HepG2 (cell line): ENCODE data around the gene WDR82. TPM values are rescaled to one million over a fixed set of nuclear protein-coding genes. Genes with fewer than 3 reads are reported as not detected.

Experiments used
- HDAC6 ChIP-seq: fragments of 200-600 bp; sonication (generic); IDR thresholded peaks from 2 replicates; pipeline ENCODE4 v1.7.0; 2017; ENCODE audit warnings: mild to moderate bottlenecking, antibody characterized with exemption, low read length, low read depth
- ISX ChIP-seq: sonication (generic); formaldehyde crosslinking; conservative IDR thresholded peaks from 2 replicates; pipeline ENCODE4 v1.5.0; 2020; ENCODE audit warnings: missing genetic modification reagents
- RXRA ChIP-seq: sonication (generic); formaldehyde crosslinking; IDR thresholded peaks from 2 replicates; pipeline ENCODE4 v1.5.1; 2020; ENCODE audit warnings: missing genetic modification reagents
- SETDB1 ChIP-seq: sonication (generic); formaldehyde crosslinking; IDR thresholded peaks from 2 replicates; pipeline ENCODE4 v1.5.1; 2020; ENCODE audit warnings: missing genetic modification reagents, mild to moderate bottlenecking, borderline replicate concordance
- SNAI1 ChIP-seq: sonication (generic); formaldehyde crosslinking; IDR thresholded peaks from 2 replicates; pipeline ENCODE4 v1.5.0; 2020; ENCODE audit warnings: mild to moderate bottlenecking, missing genetic modification reagents, borderline replicate concordance
- TFAP4 ChIP-seq: sonication (generic); IDR thresholded peaks from 2 replicates; pipeline ENCODE4 v1.6.1; 2016; ENCODE audit warnings: low read depth, borderline replicate concordance
- ZFP36 ChIP-seq: fragments of 150-350 bp; IDR thresholded peaks from 2 replicates; pipeline ENCODE4 v1.6.1; 2018; ENCODE audit warnings: borderline replicate concordance, low read length, low read depth; ENCODE audit not compliant: partially characterized antibody
- ZKSCAN8 ChIP-seq: IDR thresholded peaks from 2 replicates; pipeline ENCODE4 v1.6.1; 2016; ENCODE audit warnings: borderline replicate concordance, missing genetic modification reagents, missing compliant biosample characterization
- ZNF136 ChIP-seq: sonication (generic); formaldehyde crosslinking; IDR thresholded peaks from 2 replicates; pipeline ENCODE4 v1.8.1; 2022; ENCODE audit warnings: low read depth, mild to moderate bottlenecking, moderate library complexity, missing genetic modification reagents
- ZNF234 ChIP-seq: sonication (generic); formaldehyde crosslinking; conservative IDR thresholded peaks from 2 replicates; pipeline ENCODE4 v1.5.1; 2020; ENCODE audit warnings: mild to moderate bottlenecking, missing genetic modification reagents
- ZNF484 ChIP-seq: sonication (generic); formaldehyde crosslinking; IDR thresholded peaks from 2 replicates; pipeline ENCODE4 v1.5.1; 2020; ENCODE audit warnings: mild to moderate bottlenecking, low read depth, missing genetic modification reagents, borderline replicate concordance
- ZNF740 ChIP-seq: sonication (generic); formaldehyde crosslinking; IDR thresholded peaks from 2 replicates; pipeline ENCODE4 v1.4.0; 2020; ENCODE audit warnings: missing genetic modification reagents
- ZNF761 ChIP-seq: sonication (generic); formaldehyde crosslinking; conservative IDR thresholded peaks from 2 replicates; pipeline ENCODE4 v1.4.0; 2020; ENCODE audit warnings: mild to moderate bottlenecking, missing genetic modification reagents
- ZNF800 ChIP-seq: sonication (generic); formaldehyde crosslinking; IDR thresholded peaks from 2 replicates; pipeline ENCODE4 v1.4.0; 2020; ENCODE audit warnings: missing genetic modification reagents
- ZNF83 ChIP-seq: sonication (generic); formaldehyde crosslinking; IDR thresholded peaks from 2 replicates; pipeline ENCODE4 v1.4.0; 2020; ENCODE audit warnings: missing genetic modification reagents, mild to moderate bottlenecking, borderline replicate concordance
- polyA plus RNA-seq, 8 experiments: library from polyadenylated mRNA; depleted of rRNA in 3 of 8; stranded (reverse) in 7 of 8; unstranded in 1 of 8; fragments of >200 nt; fragmentation: Illumina TruSeq in 4 of 8; extraction: Trizol in 4 of 8; gene quantifications; 2 replicates each; pipeline versions ENCODE4 v1.2.1 to v1.2.3, GENCODE V29; 2011 to 2016; ENCODE audit warnings: low read depth in 4 of 8, missing spikeins in 1 of 8, mixed read lengths in 1 of 8; ENCODE audit not compliant: insufficient read depth in 1 of 8
- total RNA-seq, 5 experiments: library from RNA; depleted of rRNA; stranded (reverse); fragments of >200 nt; fragmentation: Illumina TruSeq; extraction: Trizol; gene quantifications; 2 replicates each; pipeline ENCODE4 v1.2.3, GENCODE V29; 2016; ENCODE audit warnings: low read depth in 1 of 5
- TF ChIP-seq, protein P1 (sequence below): sonication (generic); formaldehyde crosslinking; IDR thresholded peaks from 2 replicates; pipeline ENCODE4 v1.5.0; 2020; ENCODE audit warnings: mild to moderate bottlenecking, missing genetic modification reagents, moderate library complexity
- TF ChIP-seq, protein P2 (sequence below): sonication (generic); formaldehyde crosslinking; IDR thresholded peaks from 2 replicates; pipeline ENCODE4 v1.4.0; 2020; ENCODE audit warnings: missing genetic modification reagents; ENCODE audit errors: not compliant biosample characterization
- TF ChIP-seq, protein P3 (sequence below): sonication (generic); formaldehyde crosslinking; IDR thresholded peaks from 2 replicates; pipeline ENCODE4 v1.4.0; 2020; ENCODE audit warnings: missing genetic modification reagents
- TF ChIP-seq, protein P4 (sequence below): IDR thresholded peaks from 2 replicates; pipeline ENCODE4 v1.6.1; 2016; ENCODE audit warnings: missing compliant biosample characterization, missing genetic modification reagents, borderline replicate concordance

Gene WDR82
- total and polyA plus RNA-seq, 2 of the 13 experiments (the other 11 are each of a cell fraction or from before 2014, with no cell fraction given): 39.1 to 59.5 TPM

- TF ChIP-seq ZNF740 (no peak), ZNF484 (CRISPR knock-in tag) (no peak), SETDB1 (no peak), ZNF800 (CRISPR knock-in tag) (no peak), ISX (no peak), HDAC6 (no peak), ZKSCAN8 (CRISPR knock-in tag) (no peak), ZNF83 (0 out of 2 replicates have a peak, but pooled peaks have one; percentile 70), ZFP36 (no peak), ZNF761 (CRISPR knock-in tag) (no peak), TFAP4 (0 out of 2 replicates have a peak, but pooled peaks have one; percentile 31), RXRA (CRISPR knock-in tag) (peak; percentile 81), ZNF234 (0 out of 2 replicates have a peak, but pooled peaks have one; percentile 39), ZNF136 (CRISPR knock-in tag) (no peak), SNAI1 (no peak)
- TF ChIP-seq, protein P1, sequence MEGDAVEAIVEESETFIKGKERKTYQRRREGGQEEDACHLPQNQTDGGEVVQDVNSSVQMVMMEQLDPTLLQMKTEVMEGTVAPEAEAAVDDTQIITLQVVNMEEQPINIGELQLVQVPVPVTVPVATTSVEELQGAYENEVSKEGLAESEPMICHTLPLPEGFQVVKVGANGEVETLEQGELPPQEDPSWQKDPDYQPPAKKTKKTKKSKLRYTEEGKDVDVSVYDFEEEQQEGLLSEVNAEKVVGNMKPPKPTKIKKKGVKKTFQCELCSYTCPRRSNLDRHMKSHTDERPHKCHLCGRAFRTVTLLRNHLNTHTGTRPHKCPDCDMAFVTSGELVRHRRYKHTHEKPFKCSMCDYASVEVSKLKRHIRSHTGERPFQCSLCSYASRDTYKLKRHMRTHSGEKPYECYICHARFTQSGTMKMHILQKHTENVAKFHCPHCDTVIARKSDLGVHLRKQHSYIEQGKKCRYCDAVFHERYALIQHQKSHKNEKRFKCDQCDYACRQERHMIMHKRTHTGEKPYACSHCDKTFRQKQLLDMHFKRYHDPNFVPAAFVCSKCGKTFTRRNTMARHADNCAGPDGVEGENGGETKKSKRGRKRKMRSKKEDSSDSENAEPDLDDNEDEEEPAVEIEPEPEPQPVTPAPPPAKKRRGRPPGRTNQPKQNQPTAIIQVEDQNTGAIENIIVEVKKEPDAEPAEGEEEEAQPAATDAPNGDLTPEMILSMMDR (CRISPR knock-in tag): no peak
- TF ChIP-seq, protein P2, sequence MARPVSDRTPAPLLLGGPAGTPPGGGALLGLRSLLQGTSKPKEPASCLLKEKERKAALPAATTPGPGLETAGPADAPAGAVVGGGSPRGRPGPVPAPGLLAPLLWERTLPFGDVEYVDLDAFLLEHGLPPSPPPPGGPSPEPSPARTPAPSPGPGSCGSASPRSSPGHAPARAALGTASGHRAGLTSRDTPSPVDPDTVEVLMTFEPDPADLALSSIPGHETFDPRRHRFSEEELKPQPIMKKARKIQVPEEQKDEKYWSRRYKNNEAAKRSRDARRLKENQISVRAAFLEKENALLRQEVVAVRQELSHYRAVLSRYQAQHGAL (CRISPR knock-in tag): no peak
- TF ChIP-seq, protein P3, sequence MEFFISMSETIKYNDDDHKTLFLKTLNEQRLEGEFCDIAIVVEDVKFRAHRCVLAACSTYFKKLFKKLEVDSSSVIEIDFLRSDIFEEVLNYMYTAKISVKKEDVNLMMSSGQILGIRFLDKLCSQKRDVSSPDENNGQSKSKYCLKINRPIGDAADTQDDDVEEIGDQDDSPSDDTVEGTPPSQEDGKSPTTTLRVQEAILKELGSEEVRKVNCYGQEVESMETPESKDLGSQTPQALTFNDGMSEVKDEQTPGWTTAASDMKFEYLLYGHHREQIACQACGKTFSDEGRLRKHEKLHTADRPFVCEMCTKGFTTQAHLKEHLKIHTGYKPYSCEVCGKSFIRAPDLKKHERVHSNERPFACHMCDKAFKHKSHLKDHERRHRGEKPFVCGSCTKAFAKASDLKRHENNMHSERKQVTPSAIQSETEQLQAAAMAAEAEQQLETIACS: no peak
- TF ChIP-seq, protein P4, sequence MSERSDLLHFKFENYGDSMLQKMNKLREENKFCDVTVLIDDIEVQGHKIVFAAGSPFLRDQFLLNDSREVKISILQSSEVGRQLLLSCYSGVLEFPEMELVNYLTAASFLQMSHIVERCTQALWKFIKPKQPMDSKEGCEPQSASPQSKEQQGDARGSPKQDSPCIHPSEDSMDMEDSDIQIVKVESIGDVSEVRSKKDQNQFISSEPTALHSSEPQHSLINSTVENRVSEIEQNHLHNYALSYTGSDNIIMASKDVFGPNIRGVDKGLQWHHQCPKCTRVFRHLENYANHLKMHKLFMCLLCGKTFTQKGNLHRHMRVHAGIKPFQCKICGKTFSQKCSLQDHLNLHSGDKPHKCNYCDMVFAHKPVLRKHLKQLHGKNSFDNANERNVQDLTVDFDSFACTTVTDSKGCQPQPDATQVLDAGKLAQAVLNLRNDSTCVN (CRISPR knock-in tag): no peak
These were observed 40.2 kb downstream of the WDR82 start (continued) for GRCh38 chr3:52238193-52238760.
